Nephron (organoid): ENCODE results near the gene PBX2.
"Not testable (repeated sequence)": the region's sequence is repeated elsewhere in the genome, so short reads cannot be mapped to it uniquely, and the experiment has no call there.

ENCODE experiments used
- H3K27ac Mint-ChIP-seq, 3 experiments: 2 replicates each; pipeline ENCODE4 v1.8.0; 2020; ENCODE audit warnings: mixed read lengths in 3 of 3, mild to moderate bottlenecking in 2 of 3, moderate library complexity in 1 of 3
- H3K27me3 Mint-ChIP-seq: 2 replicates; pipeline ENCODE4 v1.8.0; 2021; ENCODE audit warnings: low read depth, mild to moderate bottlenecking, moderate library complexity, mixed read lengths
- H3K36me3 Mint-ChIP-seq: 2 replicates; pipeline ENCODE4 v1.8.0; 2020; ENCODE audit warnings: low read depth, mixed read lengths
- H3K4me1 Mint-ChIP-seq: 2 replicates; pipeline ENCODE4 v1.8.0; 2020; ENCODE audit warnings: mixed read lengths
- H3K4me3 Mint-ChIP-seq, 3 experiments: 2 replicates each; pipeline ENCODE4 v1.8.0; 2020; ENCODE audit warnings: mild to moderate bottlenecking in 3 of 3, mixed read lengths in 3 of 3, moderate library complexity in 2 of 3
- H3K9me3 Mint-ChIP-seq: 2 replicates; pipeline ENCODE4 v1.8.0; 2020; ENCODE audit warnings: mixed read lengths
- TF ChIP-seq, protein P1 (sequence below), 3 experiments: fragments of 200-600 bp; sonication (generic); IDR thresholded peaks; one replicate each; pipeline ENCODE4 v1.5.0; 2021; ENCODE audit warnings: antibody characterized with exemption in 3 of 3; ENCODE audit not compliant: unreplicated experiment in 3 of 3

PBX2 gene

DNA sequence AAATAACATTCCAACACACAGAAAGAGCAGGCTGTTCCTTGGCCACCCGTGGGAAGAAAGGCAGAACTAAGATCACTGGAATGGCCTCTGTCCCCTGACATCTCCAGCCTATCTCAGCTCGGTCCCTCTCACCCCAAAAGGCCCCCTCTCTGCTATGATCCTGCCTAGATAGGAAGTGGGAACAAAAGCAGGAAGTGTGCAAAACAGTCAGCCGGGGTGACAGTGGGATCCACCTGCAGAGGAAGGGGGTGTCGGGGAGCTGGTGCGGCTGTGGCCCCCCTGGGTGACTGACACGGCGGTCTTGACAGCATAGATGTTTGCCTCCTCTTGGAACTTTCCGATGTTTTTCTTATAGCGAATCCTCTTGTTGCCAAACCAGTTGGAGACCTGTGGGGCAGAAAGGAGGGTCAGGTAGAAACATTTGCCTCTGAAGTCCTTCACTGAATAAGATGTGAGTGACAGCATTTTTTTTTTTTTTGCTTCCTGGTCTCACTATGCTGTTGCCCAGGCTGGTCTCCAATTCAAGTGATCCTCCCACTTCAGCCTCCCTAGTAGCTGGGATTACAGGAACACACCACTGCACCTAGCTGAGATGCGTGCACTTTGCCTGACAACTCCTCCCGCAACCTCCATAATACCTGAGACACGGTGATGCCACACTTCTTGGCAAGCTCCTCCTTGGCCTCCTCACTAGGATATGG, 2.8 kb downstream of the PBX2 start:
- Mint-ChIP-seq H3K4me1 (peaks cover 50% of the 10 kb centered on the region), H3K27ac (peak overlapping the region; percentile 91 to 100 (median 99)), H3K9me3 (no peaks in the 10 kb centered on the region), H3K36me3 (peaks cover 24% of the 10 kb centered on the region), H3K4me3 (peak overlapping the region; percentile 83 to 99 (median 98)), H3K27me3 (no peaks in the 10 kb centered on the region)
- TF ChIP-seq, protein P1, sequence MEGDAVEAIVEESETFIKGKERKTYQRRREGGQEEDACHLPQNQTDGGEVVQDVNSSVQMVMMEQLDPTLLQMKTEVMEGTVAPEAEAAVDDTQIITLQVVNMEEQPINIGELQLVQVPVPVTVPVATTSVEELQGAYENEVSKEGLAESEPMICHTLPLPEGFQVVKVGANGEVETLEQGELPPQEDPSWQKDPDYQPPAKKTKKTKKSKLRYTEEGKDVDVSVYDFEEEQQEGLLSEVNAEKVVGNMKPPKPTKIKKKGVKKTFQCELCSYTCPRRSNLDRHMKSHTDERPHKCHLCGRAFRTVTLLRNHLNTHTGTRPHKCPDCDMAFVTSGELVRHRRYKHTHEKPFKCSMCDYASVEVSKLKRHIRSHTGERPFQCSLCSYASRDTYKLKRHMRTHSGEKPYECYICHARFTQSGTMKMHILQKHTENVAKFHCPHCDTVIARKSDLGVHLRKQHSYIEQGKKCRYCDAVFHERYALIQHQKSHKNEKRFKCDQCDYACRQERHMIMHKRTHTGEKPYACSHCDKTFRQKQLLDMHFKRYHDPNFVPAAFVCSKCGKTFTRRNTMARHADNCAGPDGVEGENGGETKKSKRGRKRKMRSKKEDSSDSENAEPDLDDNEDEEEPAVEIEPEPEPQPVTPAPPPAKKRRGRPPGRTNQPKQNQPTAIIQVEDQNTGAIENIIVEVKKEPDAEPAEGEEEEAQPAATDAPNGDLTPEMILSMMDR (IDR thresholded peaks at IDR 0.05; ENCODE audit: unreplicated experiment in 3 of 3) = no peak

DNA sequence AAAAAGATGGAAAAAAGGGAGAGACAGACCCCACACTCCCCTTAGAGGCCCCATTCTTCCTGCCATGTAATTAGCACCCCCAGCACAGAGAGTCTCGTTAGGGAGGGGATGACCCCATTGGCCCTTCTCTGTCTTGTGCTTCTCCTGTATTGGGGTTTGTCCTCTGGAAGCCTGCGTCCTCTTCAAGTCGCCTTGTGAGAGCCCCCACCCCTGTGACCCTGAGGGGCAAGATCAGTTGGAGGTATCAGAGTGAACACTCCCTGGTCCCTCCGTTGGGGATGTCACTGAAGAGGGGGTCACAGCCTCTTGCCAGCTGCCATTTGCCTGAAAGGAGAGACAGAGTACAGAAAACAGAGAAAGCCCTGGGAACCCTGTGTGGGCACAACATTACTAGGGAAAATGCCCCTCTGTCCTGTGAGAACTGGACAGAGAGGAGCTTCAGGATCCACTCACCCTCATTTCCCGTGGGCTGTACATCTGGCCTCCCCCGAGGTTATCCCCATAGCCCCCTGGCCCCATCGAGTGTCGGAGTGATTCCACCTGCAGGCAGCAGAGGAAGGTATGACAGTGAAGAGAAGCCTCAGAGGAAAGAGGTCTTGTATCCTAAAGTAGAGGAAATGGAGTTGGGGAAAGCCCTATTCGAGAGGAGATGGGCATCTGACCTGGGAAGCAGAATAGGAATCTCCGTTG, 3.7 kb downstream of the PBX2 start:
- H3K9me3 Mint-ChIP-seq, H3K27me3 Mint-ChIP-seq: not testable (repeated sequence)
- H3K36me3 Mint-ChIP-seq = peaks cover 28% of the 10 kb centered on the region
- peaks cover 47% of the 10 kb centered on the region for H3K4me1 Mint-ChIP-seq
- H3K27ac Mint-ChIP-seq = peak overlapping the region; percentile 91 to 100 (median 99)
- peak overlapping the region; percentile 83 to 99 (median 98) for H3K4me3 Mint-ChIP-seq

DNA sequence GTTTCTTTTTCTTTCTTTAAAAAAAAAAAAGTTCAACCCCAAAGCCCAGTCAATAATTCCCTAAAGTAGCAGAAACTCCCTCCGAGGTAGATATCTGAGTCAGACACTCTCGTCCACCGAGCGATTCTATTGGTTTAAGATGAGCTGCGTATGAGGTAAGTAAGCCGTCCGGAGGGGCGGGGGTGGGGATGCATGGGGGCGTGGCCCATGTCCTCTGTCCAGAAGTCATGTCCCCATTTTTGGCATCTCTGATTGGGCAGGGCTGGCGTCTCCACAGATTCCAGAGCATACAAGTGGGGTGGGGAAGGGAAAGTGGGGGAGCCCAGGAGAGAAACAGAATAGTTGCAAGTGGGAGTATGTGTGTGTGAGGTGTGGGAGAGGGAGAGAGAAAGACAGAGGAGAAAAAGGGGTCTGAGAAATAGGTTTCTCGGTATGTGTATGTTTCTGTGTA, 4.3 kb downstream of the PBX2 start:
- H3K27me3 Mint-ChIP-seq, H3K9me3 Mint-ChIP-seq: not testable (repeated sequence)
- peaks cover 33% of the 10 kb centered on the region for H3K36me3 Mint-ChIP-seq
- H3K4me3 Mint-ChIP-seq = peak overlapping the region; percentile 76 to 99 (median 98)
- peak overlapping the region; percentile 84 to 100 (median 99) for H3K27ac Mint-ChIP-seq
- H3K4me1 Mint-ChIP-seq = peaks cover 43% of the 10 kb centered on the region

DNA sequence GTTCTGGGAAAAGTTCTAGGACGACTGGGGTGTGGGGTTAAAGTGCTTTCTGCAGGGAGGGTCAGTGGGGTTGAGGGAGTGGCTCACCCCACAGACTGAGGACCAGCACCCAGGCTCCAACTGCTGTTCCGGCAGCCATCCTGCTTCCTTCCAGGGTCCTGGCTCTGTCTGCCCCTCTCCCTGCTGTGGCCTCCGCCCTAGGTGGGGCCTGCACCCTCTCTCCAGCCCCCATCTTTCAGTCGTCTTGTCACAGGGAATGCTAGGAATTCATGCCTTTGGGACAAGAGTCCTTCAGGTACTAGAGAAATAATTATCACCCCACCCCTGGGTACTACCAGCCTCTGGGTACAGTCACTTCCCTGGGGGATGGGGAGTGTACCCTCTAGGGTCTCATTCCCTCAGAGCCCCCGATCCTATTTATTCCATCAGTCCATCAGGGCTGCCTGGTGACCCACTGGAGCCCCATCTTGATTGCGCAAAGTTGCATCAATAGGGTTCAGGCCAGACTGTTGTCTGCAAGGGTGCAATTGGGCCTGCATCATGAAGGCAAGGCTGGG, 5.8 kb downstream of the PBX2 start, which contains the start of gene AGER:
Gene AGER, minus strand, starts transcription at position 170 of the 557 bp plus-strand sequence. Its CDS starts 31 bp downstream, at position 139.
- Mint-ChIP-seq H3K4me1 (peaks cover 50% of the 10 kb centered on the region), H3K27me3 (no peaks in the 10 kb centered on the region), H3K9me3 (no peaks in the 10 kb centered on the region), H3K4me3 (no peak within 1 kb of the TSS), H3K27ac (peak within 1 kb of the TSS in 2 of 3 experiments; percentile 48 to 49), H3K36me3 (peaks cover 41% of the 10 kb centered on the region)
- TF ChIP-seq, protein P1 (IDR thresholded peaks at IDR 0.05; ENCODE audit: unreplicated experiment in 3 of 3) = no peak

DNA sequence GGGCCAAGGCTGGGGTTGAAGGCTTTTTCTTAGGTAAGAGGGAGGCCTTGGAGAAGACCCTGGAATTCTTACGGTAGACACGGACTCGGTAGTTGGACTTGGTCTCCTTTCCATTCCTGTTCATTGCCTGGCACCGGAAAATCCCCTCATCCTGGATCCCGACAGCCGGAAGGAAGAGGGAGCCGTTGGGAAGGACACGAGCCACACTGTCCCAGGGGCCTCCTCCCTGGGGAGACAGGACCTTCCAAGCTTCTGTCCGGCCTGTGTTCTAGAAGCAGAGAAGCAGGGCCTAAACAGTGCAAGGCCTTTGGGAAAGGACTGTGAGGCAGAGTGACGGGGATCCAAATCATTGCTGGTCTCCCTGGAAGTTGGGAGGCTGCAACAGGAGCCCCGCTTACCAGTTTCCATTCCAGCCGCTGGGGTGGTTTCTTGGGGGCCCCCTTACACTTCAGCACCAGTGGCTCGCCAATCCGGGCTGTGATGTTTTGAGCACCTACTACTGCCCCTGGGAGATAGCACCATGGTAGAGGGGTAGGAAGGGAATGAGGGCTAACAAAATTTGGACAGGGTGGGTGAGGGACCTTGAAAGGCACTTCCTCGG, 6.4 kb downstream of the PBX2 start:
- H3K4me1 Mint-ChIP-seq = peaks cover 51% of the 10 kb centered on the region
- no peak overlapping the region for H3K4me3 Mint-ChIP-seq
- H3K9me3 Mint-ChIP-seq = no peaks in the 10 kb centered on the region
- TF ChIP-seq, protein P1 (IDR thresholded peaks at IDR 0.05; ENCODE audit: unreplicated experiment in 3 of 3) = no peak
- peaks cover 46% of the 10 kb centered on the region for H3K36me3 Mint-ChIP-seq
- H3K27ac Mint-ChIP-seq = peak overlapping the region in 2 of 3 experiments; percentile 48 to 49
- no peaks in the 10 kb centered on the region for H3K27me3 Mint-ChIP-seq

DNA sequence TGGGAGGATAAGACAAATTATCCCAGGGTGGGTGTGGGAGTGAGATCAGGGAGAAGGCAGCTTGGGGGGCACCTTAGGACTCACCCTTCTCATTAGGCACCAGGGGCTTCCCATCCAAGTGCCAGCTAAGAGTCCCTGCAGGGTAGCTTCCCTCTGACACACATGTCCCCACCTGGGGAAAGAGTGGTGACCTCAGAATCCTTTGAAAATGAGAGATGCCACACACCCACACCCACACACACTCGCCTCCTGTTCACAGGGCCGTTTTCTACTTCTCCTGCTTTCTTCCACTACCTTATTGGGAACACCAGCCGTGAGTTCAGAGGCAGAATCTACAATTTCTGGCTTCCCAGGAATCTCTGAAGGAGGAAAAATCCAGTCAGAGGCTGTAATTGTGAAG, 7.0 kb downstream of the PBX2 start:
- Mint-ChIP-seq H3K27ac (peak overlapping the region in 2 of 3 experiments; percentile 48 to 49), H3K36me3 (peaks cover 46% of the 10 kb centered on the region), H3K4me3 (no peak overlapping the region), H3K9me3 (no peaks in the 10 kb centered on the region), H3K27me3 (no peaks in the 10 kb centered on the region), H3K4me1 (peaks cover 48% of the 10 kb centered on the region)
- TF ChIP-seq, protein P1 (IDR thresholded peaks at IDR 0.05; ENCODE audit: unreplicated experiment in 3 of 3) = no peak
